Activated CD8-positive, alpha-beta memory T cell treated with anti-CD3 and anti-CD28 coated beads, Interleukin-2, amount 50 U/mL, for 1 hour (primary cell): Measurements from ENCODE around the gene EFR3B.
"Not testable (repeated sequence)": the region's sequence is repeated elsewhere in the genome, so short reads cannot be mapped to it uniquely, and the experiment has no call there.

Experiments
- DNase-seq: peaks from one replicate; pipeline ENCODE4 v3.0.0-alpha.2; 2020; ENCODE audit errors: extremely low read depth

EFR3B gene

DNA sequence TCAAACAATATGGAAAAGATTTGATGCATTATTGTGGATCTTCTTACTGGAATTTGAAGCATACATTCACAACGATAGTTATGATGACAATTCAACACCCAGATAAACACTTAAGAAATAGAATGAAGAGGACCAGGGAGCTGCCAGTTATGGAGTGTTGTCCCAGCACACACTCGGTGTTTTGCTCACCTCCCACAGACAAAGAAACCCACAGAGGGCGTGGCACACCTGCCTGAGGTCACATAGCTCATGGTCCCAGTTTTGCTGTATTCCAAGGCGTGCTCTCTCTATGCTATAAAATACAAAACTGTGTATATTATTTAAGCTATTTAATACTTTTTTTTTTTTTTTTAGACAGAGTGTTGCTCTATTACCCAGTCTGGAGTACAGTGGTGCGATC is 31.1 kb downstream of the EFR3B start:
- DNase-seq = no peak

DNA sequence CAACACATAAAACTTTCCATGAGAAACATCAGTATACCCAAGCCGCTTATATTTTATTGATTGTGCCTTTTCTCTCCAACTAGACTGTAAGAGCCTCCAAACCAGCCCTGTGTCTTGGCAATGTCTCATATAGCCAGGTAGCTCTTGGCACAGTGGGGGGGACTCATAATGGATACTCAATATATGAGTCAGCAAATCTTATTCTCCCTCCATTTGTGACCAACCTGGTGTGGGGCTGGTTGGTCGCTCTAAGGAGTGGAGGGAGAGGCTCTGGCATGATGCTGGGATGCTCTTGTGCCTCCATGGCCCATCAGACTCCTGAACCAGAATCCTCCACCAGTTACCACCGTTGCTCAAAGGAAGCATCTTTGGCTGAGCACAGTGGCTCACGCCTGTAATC is 32.0 kb downstream of the EFR3B start:
- DNase-seq = no peak

DNA sequence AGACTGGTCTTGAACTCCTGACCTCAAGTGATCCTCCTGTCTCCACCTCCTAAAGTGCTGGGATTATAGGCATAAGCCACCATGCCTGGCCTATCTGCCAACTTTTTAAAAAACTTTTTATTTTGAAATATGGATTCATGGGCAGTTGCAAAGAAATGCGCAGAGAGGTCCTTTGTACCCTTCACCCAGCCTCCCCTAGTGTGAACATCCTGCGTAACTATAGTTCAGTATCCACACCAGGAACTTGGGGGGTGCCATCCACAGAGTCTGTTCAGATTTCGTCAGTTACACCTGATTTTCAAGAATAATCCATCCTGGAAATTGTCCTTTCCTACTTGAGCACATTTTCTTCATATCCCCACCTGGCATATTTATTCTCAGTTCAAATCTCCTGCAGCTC is 33.0 kb downstream of the EFR3B start:
- no peak for DNase-seq

GRCh38 chr2:25076749-25077148 is 34.9 kb downstream of the EFR3B start:
- DNase-seq = no peak

- no peak for DNase-seq
Measured at GRCh38 chr2:25077789-25078169, 35.9 kb downstream of the EFR3B start.

GRCh38 chr2:25078170-25079049 is 36.5 kb downstream of the EFR3B start:
- no peak for DNase-seq

DNA sequence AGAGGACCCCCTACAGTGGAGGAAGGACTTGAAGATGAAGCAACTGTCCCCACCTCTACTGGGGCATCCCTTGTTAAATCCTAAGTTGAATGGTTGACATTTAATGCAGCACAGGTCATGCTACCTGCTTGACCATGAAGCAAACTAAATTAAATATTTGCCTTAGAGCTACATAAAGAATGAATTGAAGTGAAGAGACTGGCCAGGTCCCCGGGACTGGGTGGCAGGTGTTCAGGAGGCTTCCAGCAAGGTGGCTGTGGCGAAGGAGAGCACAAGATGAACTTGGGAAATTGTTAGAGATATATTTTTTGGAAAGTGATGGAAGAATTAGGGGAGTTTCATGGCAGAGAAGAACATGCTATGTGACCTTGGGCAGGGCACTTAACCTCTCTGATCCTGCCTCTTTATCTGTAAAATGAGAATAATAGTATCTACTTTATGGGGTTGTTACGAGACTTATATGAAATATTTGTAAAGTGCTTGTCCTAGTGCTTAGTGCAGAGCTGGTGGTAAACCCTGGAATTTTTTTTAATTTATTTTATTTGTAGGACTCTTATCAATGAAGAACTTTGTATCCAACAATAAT is 37.3 kb downstream of the EFR3B start:
- DNase-seq = no peak

DNA sequence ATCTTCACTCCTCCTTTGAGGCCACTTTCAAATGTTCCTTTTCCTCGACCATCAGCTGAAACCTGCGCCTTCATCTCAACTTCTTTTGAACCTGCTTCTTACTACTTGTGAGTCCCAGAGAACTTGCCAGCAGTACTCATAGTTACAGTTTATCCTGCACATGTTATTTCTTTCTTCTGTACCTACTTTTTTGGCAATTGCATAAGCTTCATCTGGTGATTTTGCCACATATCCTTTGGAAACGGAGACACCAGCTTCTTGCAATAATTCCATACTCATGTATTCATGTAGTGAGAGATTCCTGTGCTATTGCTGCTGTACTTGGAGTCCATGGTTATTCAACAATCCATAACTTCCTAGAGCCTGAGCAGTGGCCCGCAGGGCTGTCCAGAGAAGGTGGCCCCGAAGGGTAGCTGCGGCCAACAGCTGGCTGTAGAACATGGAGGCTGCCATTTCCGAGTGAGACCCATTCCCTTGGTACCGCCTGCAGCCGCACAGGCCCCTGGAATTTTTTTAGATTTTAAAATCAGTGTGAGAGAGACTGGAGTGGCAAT is 39.4 kb downstream of the EFR3B start:
- DNase-seq = no peak

DNA sequence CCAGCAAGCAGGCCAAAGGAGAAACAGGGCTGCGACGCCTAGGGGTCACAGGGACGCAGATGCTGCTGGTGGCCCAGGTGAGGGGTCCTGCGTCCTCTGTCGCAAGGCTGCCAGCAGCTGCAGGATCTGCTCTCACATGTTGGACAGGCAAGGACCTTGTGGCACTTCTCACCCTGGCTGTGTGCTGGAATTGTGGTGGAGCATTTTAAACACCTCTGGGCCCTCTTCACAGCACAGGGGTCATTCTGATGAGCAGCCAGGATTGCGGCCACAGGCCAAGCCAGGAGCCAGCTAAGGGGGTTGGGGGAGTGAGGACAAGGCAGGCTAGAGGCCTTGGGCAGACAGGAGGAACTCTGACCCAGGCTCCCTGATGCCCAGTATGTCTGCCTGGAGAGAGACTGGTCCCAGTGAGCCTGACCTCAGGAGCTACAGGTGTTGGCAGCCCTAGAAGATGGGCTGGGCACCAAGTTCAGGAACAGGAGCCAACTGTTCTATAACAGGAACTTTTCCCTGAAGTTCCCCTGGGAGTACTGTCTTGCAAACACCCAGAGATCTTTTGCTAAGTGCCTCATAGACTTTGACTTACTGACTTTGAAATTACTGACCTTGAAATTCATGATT is 40.2 kb downstream of the EFR3B start:
- no peak for DNase-seq

- DNase-seq = no peak
Measured at GRCh38 chr2:25085761-25086560, 44.1 kb downstream of the EFR3B start.

DNA sequence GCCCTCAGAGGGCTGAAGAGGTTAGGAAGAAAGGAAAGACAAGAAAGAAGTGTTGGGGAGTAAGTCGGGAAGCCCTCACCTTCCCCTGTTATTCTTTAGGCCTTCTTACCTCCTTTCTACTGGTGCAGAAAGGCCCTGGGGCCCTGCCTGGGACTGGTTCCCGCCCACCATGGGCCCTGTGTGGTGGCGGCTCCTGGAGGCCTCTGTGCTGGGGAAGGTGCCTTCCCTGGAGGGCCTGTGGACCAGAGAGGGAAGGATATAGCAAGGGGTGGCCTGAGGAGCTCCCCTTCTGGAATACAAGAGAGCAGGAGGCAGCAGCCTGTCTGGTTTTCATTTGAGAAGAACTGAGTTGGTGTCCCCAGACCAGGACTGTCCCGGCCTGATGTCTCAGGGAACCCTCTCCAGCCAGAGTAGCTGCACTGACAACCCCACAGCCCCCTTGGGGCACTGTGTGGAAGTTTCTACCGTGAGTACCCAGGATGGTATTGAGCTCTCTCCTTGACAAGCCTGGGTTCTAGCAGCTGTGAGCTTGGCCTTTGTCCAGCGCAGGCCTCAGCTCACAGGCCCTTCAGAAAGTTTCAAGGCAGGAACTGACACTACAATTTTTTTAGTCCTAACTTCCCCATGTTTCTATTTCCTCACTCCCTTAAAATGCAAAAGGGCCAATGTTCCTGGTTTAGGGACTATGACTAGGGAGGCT is 47.1 kb downstream of the EFR3B start:
- DNase-seq = no peak

GRCh38 chr2:25089605-25090315 is 47.9 kb downstream of the EFR3B start:
- no peak for DNase-seq

DNA sequence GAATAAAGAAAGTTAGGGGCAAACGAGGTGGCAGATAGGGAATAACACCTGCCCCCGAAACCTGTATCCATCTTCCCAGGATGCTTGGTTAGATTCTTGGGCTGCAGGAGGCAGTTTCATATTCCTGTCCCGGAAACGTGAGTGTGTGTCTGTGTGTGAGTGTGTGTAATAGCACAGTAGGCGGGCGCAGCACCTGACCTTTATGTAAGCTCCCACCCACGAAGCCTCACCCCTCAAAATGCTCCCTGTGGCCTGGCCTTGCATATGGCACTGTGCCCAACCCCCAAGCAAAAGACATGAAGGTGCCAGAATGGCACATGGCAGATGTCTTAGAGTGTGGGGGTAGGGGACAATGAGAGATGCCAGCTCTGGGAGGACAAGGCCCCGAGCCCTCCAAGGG is 48.9 kb downstream of the EFR3B start:
- no peak for DNase-seq

GRCh38 chr2:25091265-25091664 is 49.4 kb downstream of the EFR3B start:
- DNase-seq = no peak

GRCh38 chr2:25098056-25098455 is 56.2 kb downstream of the EFR3B start:
- no peak for DNase-seq

- no peak for DNase-seq
Measured at GRCh38 chr2:25098670-25099486, 57.0 kb downstream of the EFR3B start.

DNA sequence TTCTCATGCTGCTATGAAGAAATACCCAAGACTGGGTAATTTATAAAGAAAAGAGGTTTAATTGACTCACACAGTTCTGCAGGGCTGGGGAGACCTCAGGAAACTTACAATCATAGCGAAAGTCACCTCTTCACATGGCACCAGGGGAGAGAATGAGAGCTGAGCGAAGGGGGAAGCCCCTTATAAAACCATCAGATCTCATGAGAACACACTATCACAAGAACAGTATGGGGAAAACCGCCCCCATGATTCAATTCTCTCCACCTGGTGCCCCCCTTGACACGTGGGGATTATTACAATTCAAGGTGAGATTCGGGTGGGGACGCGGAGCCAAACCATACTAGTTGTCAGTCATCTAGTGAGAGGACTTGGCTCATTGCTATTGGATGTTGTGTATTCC is 60.5 kb downstream of the EFR3B start:
- DNase-seq = not testable (repeated sequence)

DNA sequence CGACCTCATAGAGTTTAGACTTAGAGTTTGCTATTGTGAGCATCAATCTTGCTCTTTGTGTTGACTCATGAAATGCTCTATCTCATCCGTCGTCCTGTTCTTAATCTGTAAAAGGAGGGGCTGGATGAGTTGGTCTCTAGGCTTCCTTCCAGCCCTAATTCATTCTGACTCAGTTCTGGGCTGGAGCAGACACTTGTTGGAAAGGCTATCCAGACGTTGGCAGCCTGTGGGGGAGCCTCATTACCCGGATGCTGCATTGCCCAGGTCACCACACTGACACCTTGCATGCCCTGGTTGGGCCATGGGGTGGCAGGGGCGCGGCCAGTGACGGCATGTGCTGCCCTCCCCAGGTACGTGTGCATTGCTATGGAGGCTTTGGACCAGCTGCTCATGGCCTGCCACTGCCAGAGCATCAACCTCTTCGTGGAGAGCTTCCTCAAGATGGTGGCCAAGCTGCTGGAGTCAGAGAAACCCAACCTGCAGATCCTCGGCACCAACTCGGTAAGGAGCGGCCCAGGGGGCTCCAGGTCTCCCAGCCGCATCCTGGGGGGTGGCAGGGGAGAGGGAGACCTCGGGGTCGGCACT is 61.5 kb downstream of the EFR3B start:
- DNase-seq = no peak

DNA sequence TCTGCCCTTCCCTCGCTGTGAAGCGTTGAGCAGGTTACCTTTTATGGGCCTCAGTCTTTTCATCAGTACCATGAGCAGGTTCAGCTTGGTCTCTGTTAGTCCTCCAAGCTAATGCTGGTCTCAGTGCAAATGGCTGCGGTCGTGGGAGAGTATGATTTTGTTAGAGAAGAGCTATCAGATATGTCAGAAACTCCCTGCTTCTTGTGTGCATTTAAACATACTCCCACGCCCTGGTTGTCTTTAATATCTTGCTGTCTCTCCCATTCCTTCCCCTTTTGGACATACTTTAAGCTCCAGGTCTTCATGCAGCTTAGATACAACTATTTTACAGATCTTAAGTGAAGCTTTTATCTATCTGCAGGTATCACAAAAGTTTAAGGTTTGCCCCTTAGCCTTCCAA is 62.9 kb downstream of the EFR3B start:
- DNase-seq = no peak
